Endometrial microvascular endothelial cells (primary cell): ENCODE data around the gene DIS3L2. TPM values are rescaled to one million over a fixed set of nuclear protein-coding genes. Genes with fewer than 3 reads are reported as not detected.

Experiments
- in situ Hi-C: cut with HindIII; loops from 2 replicates; pipeline ENCODE4 v1.10.0; 2017; ENCODE audit warnings: low sequenced_read_pairs, low pct_unique_long_range_greater_than_20kb; ENCODE audit errors: inconsistent ontology term
- total RNA-seq: library from RNA; depleted of rRNA; stranded (reverse); fragments of >200 nt; gene quantifications from one replicate; pipeline ENCODE4 v1.2.3, GENCODE V29; 2015; ENCODE audit errors: inconsistent ontology term

DIS3L2 gene
- total RNA-seq, 1 donor from 2014 or later = 25.8 TPM

- in situ Hi-C loops = no loop called here
Observed at GRCh38 chr2:232230560-232230959, 269.0 kb downstream of the DIS3L2 start.

- in situ Hi-C loops = no loop called here
Observed at GRCh38 chr2:232231554-232231953, 270.0 kb downstream of the DIS3L2 start.

- in situ Hi-C loops = no loop called here
Observed at GRCh38 chr2:232232915-232233314, 271.4 kb downstream of the DIS3L2 start.

GRCh38 chr2:232234922-232235615 is 273.6 kb downstream of the DIS3L2 start:
- in situ Hi-C loops = no loop called here

GRCh38 chr2:232235716-232236115 is 274.2 kb downstream of the DIS3L2 start:
- in situ Hi-C loops = no loop called here

GRCh38 chr2:232236200-232236599 is 274.7 kb downstream of the DIS3L2 start:
- in situ Hi-C loops = no loop called here

- in situ Hi-C loops = no loop called here
Observed at GRCh38 chr2:232237464-232237863, 276.0 kb downstream of the DIS3L2 start.

- in situ Hi-C loops = no loop called here
Observed at GRCh38 chr2:232238108-232238507, 276.6 kb downstream of the DIS3L2 start.

GRCh38 chr2:232238596-232238995 is 277.1 kb downstream of the DIS3L2 start:
- in situ Hi-C loops = no loop called here

GRCh38 chr2:232239951-232240681 is 278.6 kb downstream of the DIS3L2 start:
- in situ Hi-C loops = no loop called here

GRCh38 chr2:232240906-232241305 is 279.4 kb downstream of the DIS3L2 start:
- in situ Hi-C loops = no loop called here

GRCh38 chr2:232242316-232242715 is 280.8 kb downstream of the DIS3L2 start:
- in situ Hi-C loops = no loop called here

- in situ Hi-C loops = no loop called here
Observed at GRCh38 chr2:232245111-232245510, 283.6 kb downstream of the DIS3L2 start.

GRCh38 chr2:232246245-232246644 is 284.7 kb downstream of the DIS3L2 start:
- in situ Hi-C loops = no loop called here

GRCh38 chr2:232249096-232249495 is 287.6 kb downstream of the DIS3L2 start:
- in situ Hi-C loops = no loop called here

- in situ Hi-C loops = no loop called here
Observed at GRCh38 chr2:232250246-232251175, 289.0 kb downstream of the DIS3L2 start.

- in situ Hi-C loops = no loop called here
Observed at GRCh38 chr2:232255033-232255432, 293.5 kb downstream of the DIS3L2 start.

GRCh38 chr2:232260075-232260474 is 298.6 kb downstream of the DIS3L2 start:
- in situ Hi-C loops = no loop called here

- in situ Hi-C loops = no loop called here
Observed at GRCh38 chr2:232261776-232262175, 300.3 kb downstream of the DIS3L2 start.
